Adrenal gland (tissue), 12 donors: ENCODE results near the gene ZBTB7B. TPM values are rescaled to one million over a fixed set of nuclear protein-coding genes. Genes with fewer than 3 reads are reported as not detected.

Experiments
- DNase-seq, 7 donors: peaks; one replicate each; pipeline ENCODE4 v3.0.0-alpha.2; 2019 to 2020
- H3K27ac ChIP-seq, 5 donors: fragments of 200-600 bp; sonication (generic) in 4 of 5; 1 replicate in 3 of 5; 2 replicates in 2 of 5; pipeline versions ENCODE4 v1.5.1 to v1.8.0; 2016 to 2020; ENCODE audit warnings: mild to moderate bottlenecking in 1 of 5
- H3K27me3 ChIP-seq: fragments of 200-600 bp; 2 replicates; pipeline ENCODE4 v1.8.0; 2021
- H3K36me3 ChIP-seq, 2 donors: fragments of 200-600 bp; replicated peaks in 1 of 2; 1 replicate in 1 of 2; 2 replicates in 1 of 2; pipeline versions ENCODE4 v1.5.1 to v1.8.0; 2018 to 2022
- H3K4me1 ChIP-seq, 2 donors: fragments of 200-600 bp; replicated peaks in 1 of 2; 1 replicate in 1 of 2; 2 replicates in 1 of 2; pipeline versions ENCODE4 v1.5.1 to v1.8.0; 2018 to 2021
- H3K4me3 ChIP-seq, 4 donors: fragments of 200-600 bp; sonication (generic) in 3 of 4; one replicate each; pipeline ENCODE4 v1.5.1; 2016 to 2018
- H3K9me3 ChIP-seq, 3 donors: fragments of 200-600 bp; sonication (generic) in 1 of 3; replicated peaks in 1 of 3; 1 replicate in 2 of 3; 2 replicates in 1 of 3; pipeline versions ENCODE4 v1.5.1 to v1.8.0; 2016 to 2021
- POLR2A ChIP-seq, 2 donors: fragments of 450-650 bp; IDR thresholded peaks; one replicate each; pipeline ENCODE4 v1.6.1; 2017; ENCODE audit warnings: antibody characterized with exemption in 2 of 2, mild to moderate bottlenecking in 2 of 2, moderate library complexity in 1 of 2
- WGBS, 4 donors: extraction: QIAGEN DNeasy Blood & Tissue Kit in 2 of 4; methylation state at CpG; one replicate each; pipeline versions ENCODE4 v1.1.5 to v1.1.7; 2013 to 2017; 5-methylcytosine and 5-hydroxymethylcytosine counted together
- intact Hi-C, 2 donors: fragments of 100-400 bp; cut with DNase I; formaldehyde crosslinking; loops; one replicate each; pipeline versions ENCODE4 v1.14.1 to v1.15.0; 2022 to 2023
- polyA plus RNA-seq, 3 donors: library from polyadenylated mRNA; stranded (reverse); fragments of 200-250 nt in 2 of 3; fragments of 350-450 nt in 1 of 3; fragmentation: Illumina TruSeq in 1 of 3; extraction: RNeasy Lipid Tissue Mini Kit (QIAGEN cat#74804) in 1 of 3; gene quantifications; one replicate each; pipeline ENCODE4 v1.2.3, GENCODE V29; 2013 to 2014
- total RNA-seq, 9 donors: library from RNA; depleted of rRNA in 4 of 9; stranded (reverse); fragments of >200 nt in 4 of 9; fragments of 120-200 nt in 1 of 9; fragmentation: NEBNext Ultra II Directional in 1 of 9; extraction: Animal tissue kit (Norgen Biotek cat#: 25700) in 1 of 9; gene quantifications; one replicate each; pipeline versions ENCODE4 v1.1.0 to v1.2.4, GENCODE V29; 2013 to 2023
- TF ChIP-seq, protein P1 (sequence below), 6 experiments: fragments of 450-650 bp in 4 of 6; fragments of 200-600 bp in 2 of 6; sonication (generic) in 1 of 6; IDR thresholded peaks; 1 replicate in 5 of 6; 2 replicates in 1 of 6; pipeline versions ENCODE4 v1.5.1 to v1.8.0; 2016 to 2021; ENCODE audit warnings: antibody characterized with exemption in 6 of 6, mild to moderate bottlenecking in 2 of 6, moderate library complexity in 1 of 6
- donor health status: healthy with polysubstance abuse.
- donor health status: Bipolar disorder and iron deficiency.
- donor health status: DM: yes; HTN: yes; CAD: no.
- donor health status: DM: no; HTN: no; CAD: no.
- donor health status: DM: no; HTN: no; CAD: no.
- donor health status: DM: yes; HTN: yes; CAD: no.

Gene ZBTB7B
- total and polyA plus RNA-seq, 12 donors, result 22.4 to 126 (median 75.9) TPM

GRCh38 chr1:155062151-155062686 is 59.6 kb downstream of the ZBTB7B start:
- intact Hi-C loops, result loop anchor here in 1 of 2 donors (2.0 to 5.0 kb wide), 2 partner anchors 23 to 155 kb away; no protein-coding TSS in a partner anchor
- Histone ChIP-seq H3K27me3 (no peaks in the 10 kb centered on the region), H3K4me3 (no peak overlapping the region), H3K27ac (no peak overlapping the region), H3K4me1 (peaks cover 11 to 36% of the 10 kb centered on the region in 2 donors), H3K9me3 (no peaks in the 10 kb centered on the region), H3K36me3 (peaks cover 0 to 16% of the 10 kb centered on the region in 2 donors)
- DNase-seq, result peak in 3 of 7 donors; percentile 37 to 53 (median 50)
- no peak for TF ChIP-seq POLR2A (IDR thresholded peaks at IDR 0.05)
- TF ChIP-seq, protein P1, sequence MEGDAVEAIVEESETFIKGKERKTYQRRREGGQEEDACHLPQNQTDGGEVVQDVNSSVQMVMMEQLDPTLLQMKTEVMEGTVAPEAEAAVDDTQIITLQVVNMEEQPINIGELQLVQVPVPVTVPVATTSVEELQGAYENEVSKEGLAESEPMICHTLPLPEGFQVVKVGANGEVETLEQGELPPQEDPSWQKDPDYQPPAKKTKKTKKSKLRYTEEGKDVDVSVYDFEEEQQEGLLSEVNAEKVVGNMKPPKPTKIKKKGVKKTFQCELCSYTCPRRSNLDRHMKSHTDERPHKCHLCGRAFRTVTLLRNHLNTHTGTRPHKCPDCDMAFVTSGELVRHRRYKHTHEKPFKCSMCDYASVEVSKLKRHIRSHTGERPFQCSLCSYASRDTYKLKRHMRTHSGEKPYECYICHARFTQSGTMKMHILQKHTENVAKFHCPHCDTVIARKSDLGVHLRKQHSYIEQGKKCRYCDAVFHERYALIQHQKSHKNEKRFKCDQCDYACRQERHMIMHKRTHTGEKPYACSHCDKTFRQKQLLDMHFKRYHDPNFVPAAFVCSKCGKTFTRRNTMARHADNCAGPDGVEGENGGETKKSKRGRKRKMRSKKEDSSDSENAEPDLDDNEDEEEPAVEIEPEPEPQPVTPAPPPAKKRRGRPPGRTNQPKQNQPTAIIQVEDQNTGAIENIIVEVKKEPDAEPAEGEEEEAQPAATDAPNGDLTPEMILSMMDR (IDR thresholded peaks at IDR 0.05), result no peak
- 21 to 46% (median 26%) methylated on average over 11 to 29 of the region's 29 CpGs for WGBS, 4 donors

- Histone ChIP-seq H3K4me1 (peaks cover 11 to 36% of the 10 kb centered on the region in 2 donors), H3K27me3 (no peaks in the 10 kb centered on the region), H3K36me3 (peaks cover 0 to 10% of the 10 kb centered on the region in 2 donors), H3K4me3 (peak overlapping the region in 1 of 4 donors; percentile 89), H3K27ac (peak overlapping the region in 2 of 5 donors; percentile 85 to 94), H3K9me3 (no peaks in the 10 kb centered on the region)
- peak; percentile 55 to 83 (median 76) for DNase-seq
- TF ChIP-seq, protein P1 (IDR thresholded peaks at IDR 0.05), result peak; percentile 74 to 89 (median 84)
- TF ChIP-seq POLR2A (IDR thresholded peaks at IDR 0.05), result no peak
- intact Hi-C loops, result loop anchor here in 1 of 2 donors (2.0 to 5.0 kb wide), 2 partner anchors 22 to 156 kb away; no protein-coding TSS in a partner anchor
- 4 to 9% (median 8%) methylated on average over 18 to 46 of the region's 46 CpGs for WGBS, 4 donors
Measured at GRCh38 chr1:155062702-155063411, 60.3 kb downstream of the ZBTB7B start.

GRCh38 chr1:155063550-155064110 is 61.0 kb downstream of the ZBTB7B start, which contains the start of gene EFNA4:
Gene EFNA4, plus strand, starts transcription at chr1:155063740. Its CDS starts 84 bp downstream, at chr1:155063824.
- DNase-seq, result peak; percentile 85 to 91 (median 89)
- 0 to 1% (median 0%) methylated on average over 17 to 57 of the region's 57 CpGs for WGBS, 4 donors
- intact Hi-C loops, result loop anchor here in 1 of 2 donors (2.0 to 5.0 kb wide), 2 partner anchors 21 to 156 kb away; no protein-coding TSS in a partner anchor

More at GRCh38 chr1:155063550-155064110, 61.0 kb downstream of the ZBTB7B start, which contains the start of gene EFNA4:
- TF ChIP-seq POLR2A (IDR thresholded peaks at IDR 0.05), result peak; percentile 32 to 69
- TF ChIP-seq, protein P1 (IDR thresholded peaks at IDR 0.05), result no peak
- peak within 1 kb of the TSS; percentile 20 to 94 (median 78) for H3K27ac ChIP-seq
- peaks cover 0 to 2% of the 10 kb centered on the region in 2 donors for H3K36me3 ChIP-seq
- H3K4me1 ChIP-seq, result peaks cover 11 to 36% of the 10 kb centered on the region in 2 donors
- H3K9me3 ChIP-seq, result no peaks in the 10 kb centered on the region
- peak within 1 kb of the TSS; percentile 60 to 89 (median 68) for H3K4me3 ChIP-seq
- H3K27me3 ChIP-seq, result no peaks in the 10 kb centered on the region
